Middle frontal gyrus (tissue), 1 donor: ENCODE measurements around the gene MFAP2.
"Not testable (repeated sequence)": the region's sequence is repeated elsewhere in the genome, so short reads cannot be mapped to it uniquely, and the experiment has no call there.

Experiments used
- DNase-seq: peaks from one replicate; pipeline ENCODE4 v3.0.0-alpha.2; 2015; ENCODE audit warnings: low spot score; ENCODE audit errors: extremely low spot score

Gene MFAP2

GRCh38 chr1:16931206-16931934 is 49.0 kb downstream of the MFAP2 start:
- not testable (repeated sequence) for DNase-seq

GRCh38 chr1:16929146-16930041 is 51.0 kb downstream of the MFAP2 start:
- not testable (repeated sequence) for DNase-seq

GRCh38 chr1:16927711-16928485 is 52.5 kb downstream of the MFAP2 start:
- DNase-seq = no peak

GRCh38 chr1:16927256-16927655 is 53.2 kb downstream of the MFAP2 start:
- DNase-seq = no peak

GRCh38 chr1:16926491-16927073 is 53.8 kb downstream of the MFAP2 start:
- no peak for DNase-seq

- DNase-seq = no peak
Observed at GRCh38 chr1:16925635-16926490, 54.6 kb downstream of the MFAP2 start.

GRCh38 chr1:16924919-16925477 is 55.4 kb downstream of the MFAP2 start:
- no peak for DNase-seq
